ENCODE results near the gene GPR137B. TPM values are rescaled to one million over a fixed set of nuclear protein-coding genes. Genes with fewer than 3 reads are reported as not detected.
A peak's percentile ranks its signal among the peaks of the same experiment; 100 is the strongest.

Gene GPR137B
- total and polyA plus RNA-seq, 2 of the 13 experiments (the other 11 are each of a cell fraction or from before 2014, with no cell fraction given), result 0.31 to 0.41 TPM

GRCh38 chr1:236160540-236161127 lies 18.3 kb downstream of the GPR137B start:
- Histone ChIP-seq H2AFZ (ENCODE audit: low read length) (no peak overlapping the region), H3K9ac (ENCODE audit: insufficient read depth, low read depth, low read length) (no peak overlapping the region), H3K4me3 (replicated peaks in 1 of 3; ENCODE audit: insufficient read depth in 1 of 3, low read depth in 2 of 3, low read length in 3 of 3) (no peak overlapping the region), H3K4me2 (ENCODE audit: low read depth, low read length) (no peak overlapping the region), H3K4me1 (ENCODE audit: insufficient read depth, low read length) (peaks cover 23% of the 10 kb centered on the region), H3K27me3 (ENCODE audit: control insufficient read depth in 1 of 2, insufficient read depth in 2 of 2, low read length in 2 of 2) (no peaks in the 10 kb centered on the region), H4K20me1 (ENCODE audit: insufficient read depth, low read length) (no peaks in the 10 kb centered on the region), H3K9me3 (ENCODE audit: low read length) (peaks cover 17% of the 10 kb centered on the region), H3K27ac (ENCODE audit: extremely low read length, insufficient read depth, low read length) (no peak overlapping the region), H3K79me2 (ENCODE audit: insufficient read depth, low read length) (no peaks in the 10 kb centered on the region), H3K36me3 (replicated peaks in 1 of 2; ENCODE audit: control insufficient read depth in 1 of 2, insufficient read depth in 2 of 2, low read length in 2 of 2) (no peaks in the 10 kb centered on the region)
- ATAC-seq, result no peak
- DNase-seq (ENCODE audit: low spot score), result no peak
- WGBS (ENCODE audit: low lambda C conversion rate), result 59% methylated on average over 10 of the region's 10 CpGs
- intact Hi-C loops (cut with micrococcal nuclease; ENCODE audit: unreplicated experiment), result no loop called here
- ChIA-PET POLR2A (no interaction called here), CTCF (ENCODE audit: low intra/inter-chr PET ratio, low total read pairs) (no interaction called here)
- no TSS peak for BruUV-seq (replicated peaks)
- in situ Hi-C loops (cut with HindIII; ENCODE audit: extremely low pct_ligation_motif_present, low pct_unique_long_range_greater_than_20kb), result no loop called here
- no peak for FAIRE-seq
- TF ChIP-seq ZBTB40 (IDR thresholded peaks at IDR 0.05) (peak; percentile 56), ZBTB40 (CRISPR knock-in tag; IDR thresholded peaks at IDR 0.05) (peak; percentile 77; the same call in 1 of the 2 replicates), TAF15 (IDR thresholded peaks at IDR 0.05; ENCODE audit: low read depth, low read length, poor library complexity, severe bottlenecking) (no peak), ZFP36L2 (CRISPR knock-in tag; IDR thresholded peaks at IDR 0.05) (no peak)

All from HepG2 (cell line).